Natural killer cell (primary cell): ENCODE measurements around the gene NID2. TPM values are rescaled to one million over a fixed set of nuclear protein-coding genes. Genes with fewer than 3 reads are reported as not detected.
A peak's percentile ranks its signal among the peaks of the same experiment; 100 is the strongest.

Experiments
- ATAC-seq, 3 donors: fragments of 150-1000 bp in 2 of 3; fragments of 200-7000 bp in 1 of 3; cut with Tn5 transposase; 1 replicate in 1 of 3; 2 replicates in 2 of 3; pipeline ENCODE4 v1.10.0; 2021; ENCODE audit warnings: mild to moderate bottlenecking in 2 of 3, moderate library complexity in 2 of 3
- DNase-seq, 2 donors: peaks; one replicate each; pipeline versions ENCODE4 v3.0.0 to v3.0.0-alpha.2; 2013 to 2021; ENCODE audit warnings: mixed read lengths in 1 of 2
- H3K27ac ChIP-seq: one replicate; pipeline ENCODE4 v1.5.1; 2013; ENCODE audit warnings: mild to moderate bottlenecking, low read length
- H3K27me3 ChIP-seq: one replicate; pipeline ENCODE4 v1.6.1; 2013; ENCODE audit warnings: low read length; ENCODE audit not compliant: control insufficient read depth, insufficient read depth
- H3K36me3 ChIP-seq: one replicate; pipeline ENCODE4 v1.6.1; 2013; ENCODE audit warnings: low read length; ENCODE audit not compliant: control insufficient read depth, insufficient read depth
- H3K4me1 ChIP-seq: one replicate; pipeline ENCODE4 v1.6.1; 2013; ENCODE audit warnings: low read length; ENCODE audit not compliant: control insufficient read depth, insufficient read depth
- H3K4me3 ChIP-seq: one replicate; pipeline ENCODE4 v1.5.1; 2013; ENCODE audit warnings: low read length
- H3K9me3 ChIP-seq: one replicate; pipeline ENCODE4 v1.6.1; 2013; ENCODE audit warnings: low read length; ENCODE audit not compliant: control insufficient read depth, insufficient read depth
- H3K27ac Mint-ChIP-seq, 2 donors: one replicate each; pipeline ENCODE4 v1.8.0; 2022; ENCODE audit warnings: mild to moderate bottlenecking in 2 of 2, mixed read lengths in 2 of 2, moderate library complexity in 1 of 2
- H3K27me3 Mint-ChIP-seq, 2 donors: one replicate each; pipeline ENCODE4 v1.8.0; 2022; ENCODE audit warnings: low read depth in 2 of 2, mixed read lengths in 2 of 2
- H3K36me3 Mint-ChIP-seq: one replicate; pipeline ENCODE4 v1.8.0; 2022; ENCODE audit warnings: mixed read lengths
- H3K4me1 Mint-ChIP-seq, 2 donors: one replicate each; pipeline ENCODE4 v1.8.0; 2022; ENCODE audit warnings: mixed read lengths in 2 of 2
- H3K4me3 Mint-ChIP-seq: one replicate; pipeline ENCODE4 v1.8.0; 2022; ENCODE audit warnings: mild to moderate bottlenecking, moderate library complexity, mixed read lengths
- H3K9me3 Mint-ChIP-seq, 2 donors: one replicate each; pipeline ENCODE4 v1.8.0; 2022; ENCODE audit warnings: mixed read lengths in 2 of 2
- CTCF ChIP-seq: fragments of 200-600 bp; IDR thresholded peaks from one replicate; pipeline ENCODE4 v1.8.0; 2022; ENCODE audit warnings: antibody characterized with exemption
- WGBS: methylation state at CpG from one replicate; pipeline ENCODE4 v1.1.7; 2013; ENCODE audit warnings: missing lambda C conversion rate; ENCODE audit not compliant: insufficient coverage; 5-methylcytosine and 5-hydroxymethylcytosine counted together
- intact Hi-C: fragments of 100-400 bp; cut with micrococcal nuclease; formaldehyde crosslinking; loops from one replicate; pipeline ENCODE4 v1.14.2; 2022
- total RNA-seq, 4 donors: library from RNA; stranded (reverse); fragments of 120-200 nt in 1 of 4; gene quantifications; one replicate each; pipeline versions ENCODE4 v1.2.3 to v1.2.4, GENCODE V29; 2013 to 2022

The NID2 gene
- total RNA-seq, 3 donors from 2014 or later (not counting 1 experiment from before 2014, with no cell fraction given): 0.36 to 0.80 (median 0.40) TPM

GRCh38 chr14:51977075-51977474 lies 91.8 kb downstream of the NID2 start:
- Mint-ChIP-seq H3K4me1 (peaks cover 19 to 28% of the 10 kb centered on the region in 2 donors), H3K9me3 (no peaks in the 10 kb centered on the region), H3K27me3 (no peaks in the 10 kb centered on the region), H3K27ac (no peak overlapping the region), H3K36me3 (no peaks in the 10 kb centered on the region), H3K4me3 (no peak overlapping the region)
- WGBS: 97% methylated on average over 5 of the region's 5 CpGs
- no peak for TF ChIP-seq CTCF
- H3K27ac ChIP-seq: no peak overlapping the region
- no peaks in the 10 kb centered on the region for H3K27me3 ChIP-seq
- intact Hi-C loops: loop anchor here (5.0 kb wide), 3 partner anchors 45 to 695 kb away; partner anchors contain the start of gene GNG2
- H3K4me1 ChIP-seq: peaks cover 7% of the 10 kb centered on the region
- DNase-seq (no peak), ATAC-seq (no peak)
- H3K36me3 ChIP-seq: no peaks in the 10 kb centered on the region
- H3K4me3 ChIP-seq: no peak overlapping the region
- no peaks in the 10 kb centered on the region for H3K9me3 ChIP-seq

GRCh38 chr14:51972566-51972965 lies 96.3 kb downstream of the NID2 start:
- no peak overlapping the region for H3K4me3 Mint-ChIP-seq

DNA sequence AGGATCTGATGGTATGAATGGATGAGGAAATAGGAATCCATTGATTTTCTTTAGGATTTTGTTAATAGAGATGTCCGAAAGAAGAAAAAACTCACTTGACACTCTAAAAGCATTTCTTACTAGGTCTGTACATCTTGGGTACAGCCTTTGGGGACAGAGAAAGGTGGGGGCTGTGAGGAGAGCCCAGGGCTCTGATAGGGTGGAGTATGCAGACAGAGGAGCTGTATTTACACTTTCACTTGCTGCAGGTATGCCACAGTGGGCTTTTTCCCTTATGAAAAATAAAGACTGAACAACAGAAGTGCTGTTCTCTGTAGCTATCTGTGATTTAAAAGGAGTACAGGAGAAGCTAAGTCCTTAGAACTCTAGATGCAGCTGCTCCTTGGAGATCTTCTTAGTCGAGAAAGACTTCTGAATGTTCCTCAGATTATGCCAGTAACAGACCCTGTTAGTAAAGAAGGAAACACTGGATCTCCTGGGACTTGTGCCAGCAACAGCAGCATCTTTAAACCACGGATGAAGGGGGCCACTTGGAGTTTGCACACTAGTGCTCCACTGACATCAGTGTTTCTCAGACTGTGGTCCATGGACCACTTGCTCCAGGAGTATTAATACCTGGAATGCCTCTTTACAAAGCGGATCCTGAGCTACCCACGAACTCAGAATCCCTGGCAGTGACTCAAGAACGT lies 98.9 kb downstream of the NID2 start:
- Mint-ChIP-seq H3K4me3 (no peak overlapping the region), H3K27me3 (no peaks in the 10 kb centered on the region), H3K36me3 (no peaks in the 10 kb centered on the region), H3K9me3 (no peaks in the 10 kb centered on the region), H3K27ac (peak overlapping the region; percentile 80 to 86), H3K4me1 (peaks cover 49 to 64% of the 10 kb centered on the region in 2 donors)
- Histone ChIP-seq H3K36me3 (peaks cover 35% of the 10 kb centered on the region), H3K4me1 (no peaks in the 10 kb centered on the region), H3K9me3 (no peaks in the 10 kb centered on the region), H3K27ac (no peak overlapping the region), H3K27me3 (no peaks in the 10 kb centered on the region), H3K4me3 (no peak overlapping the region)
- TF ChIP-seq CTCF: no peak
- no peak for ATAC-seq
- no peak for DNase-seq
- 74% methylated on average over 5 of the region's 6 CpGs for WGBS
- intact Hi-C loops: no loop called here

More at GRCh38 chr14:51972566-51972965, 96.3 kb downstream of the NID2 start:
- Histone ChIP-seq H3K9me3 (no peaks in the 10 kb centered on the region), H3K4me3 (no peak overlapping the region), H3K27ac (no peak overlapping the region), H3K4me1 (no peaks in the 10 kb centered on the region), H3K36me3 (peaks cover 19% of the 10 kb centered on the region), H3K27me3 (no peaks in the 10 kb centered on the region)
- 97% methylated on average over 6 of the region's 7 CpGs for WGBS
- intact Hi-C loops: no loop called here
- TF ChIP-seq CTCF: no peak
- H3K36me3 Mint-ChIP-seq: no peaks in the 10 kb centered on the region
- H3K27me3 Mint-ChIP-seq: no peaks in the 10 kb centered on the region
- H3K9me3 Mint-ChIP-seq: no peaks in the 10 kb centered on the region
- H3K27ac Mint-ChIP-seq: peak overlapping the region; percentile 80 to 86
- no peak for DNase-seq
- no peak for ATAC-seq
- peaks cover 37 to 47% of the 10 kb centered on the region in 2 donors for H3K4me1 Mint-ChIP-seq

- DNase-seq: no peak
- H3K4me3 Mint-ChIP-seq: no peak overlapping the region
- no peaks in the 10 kb centered on the region for H3K27me3 Mint-ChIP-seq
- no peaks in the 10 kb centered on the region for H3K9me3 ChIP-seq
- H3K36me3 Mint-ChIP-seq: no peaks in the 10 kb centered on the region
- H3K4me1 ChIP-seq: no peaks in the 10 kb centered on the region
- peaks cover 66 to 76% of the 10 kb centered on the region in 2 donors for H3K4me1 Mint-ChIP-seq
- peak overlapping the region; percentile 76 to 80 for H3K27ac Mint-ChIP-seq
- no peaks in the 10 kb centered on the region for H3K27me3 ChIP-seq
- 86% methylated on average over 1 of the region's 2 CpGs for WGBS
- H3K36me3 ChIP-seq: peaks cover 46% of the 10 kb centered on the region
- H3K4me3 ChIP-seq: no peak overlapping the region
- no peaks in the 10 kb centered on the region for H3K9me3 Mint-ChIP-seq
- no peak for ATAC-seq
- intact Hi-C loops: no loop called here
- no peak for TF ChIP-seq CTCF
- no peak overlapping the region for H3K27ac ChIP-seq
These were observed 101.3 kb downstream of the NID2 start for GRCh38 chr14:51967521-51967920.
